Measurements from ENCODE around the gene DNAL4. TPM values are rescaled to one million over a fixed set of nuclear protein-coding genes. Genes with fewer than 3 reads are reported as not detected.
A peak's percentile ranks its signal among the peaks of the same experiment; 100 is the strongest.

Gene DNAL4
- total RNA-seq, result 5.5 and 6.3 TPM in 2 replicates

- peaks cover 16% of the 10 kb centered on the region for H3K4me1 Mint-ChIP-seq
- H3K4me3 Mint-ChIP-seq, result peak within 1 kb of the TSS; percentile 87
- H3K27me3 Mint-ChIP-seq, result peaks cover 10% of the 10 kb centered on the region
- intact Hi-C loops (cut with micrococcal nuclease), result loop anchor here (2.0 kb wide), 1 partner anchor 37 kb away; no protein-coding TSS in a partner anchor
- H3K9me3 Mint-ChIP-seq, result no peaks in the 10 kb centered on the region
- DNase-seq, result peak; percentile 98
- H3K27ac Mint-ChIP-seq, result peak within 1 kb of the TSS; percentile 80
- H3K36me3 Mint-ChIP-seq (ENCODE audit: low read depth), result no peaks in the 10 kb centered on the region
Measured at GRCh38 chr22:38793721-38794466, at the start of gene DNAL4. Gene DNAL4, minus strand, starts transcription at chr22:38794143. Its CDS starts 11,412 bp downstream, at chr22:38782731.

- peak; percentile 86 for DNase-seq
- Mint-ChIP-seq H3K4me3 (no peak overlapping the region), H3K27me3 (peaks cover 62% of the 10 kb centered on the region), H3K27ac (no peak overlapping the region), H3K36me3 (ENCODE audit: low read depth) (no peaks in the 10 kb centered on the region), H3K9me3 (no peaks in the 10 kb centered on the region), H3K4me1 (peaks cover 8% of the 10 kb centered on the region)
- intact Hi-C loops (cut with micrococcal nuclease), result loop anchor here (5.0 kb wide), 1 partner anchor 86 kb away; the partner anchor contains the start of gene SUN2
Measured at GRCh38 chr22:38843201-38843656, 49.3 kb upstream of the DNAL4 start.

GRCh38 chr22:38842512-38843200, 48.7 kb upstream of the DNAL4 start:
- Mint-ChIP-seq H3K4me1 (peaks cover 8% of the 10 kb centered on the region), H3K27ac (peak overlapping the region; percentile 52), H3K9me3 (no peaks in the 10 kb centered on the region), H3K27me3 (peaks cover 61% of the 10 kb centered on the region), H3K36me3 (ENCODE audit: low read depth) (no peaks in the 10 kb centered on the region), H3K4me3 (peak overlapping the region; percentile 76)
- no peak for DNase-seq
- intact Hi-C loops (cut with micrococcal nuclease), result loop anchor here (5.0 kb wide), 1 partner anchor 85 kb away; the partner anchor contains the start of gene SUN2

GRCh38 chr22:38841635-38842034, 47.7 kb upstream of the DNAL4 start:
- Mint-ChIP-seq H3K9me3 (no peaks in the 10 kb centered on the region), H3K4me3 (no peak overlapping the region), H3K4me1 (peaks cover 8% of the 10 kb centered on the region), H3K36me3 (ENCODE audit: low read depth) (no peaks in the 10 kb centered on the region), H3K27ac (no peak overlapping the region), H3K27me3 (peaks cover 52% of the 10 kb centered on the region)
- intact Hi-C loops (cut with micrococcal nuclease), result loop anchor here (5.0 kb wide), 1 partner anchor 84 kb away; the partner anchor contains the start of gene SUN2
- DNase-seq, result no peak

GRCh38 chr22:38841211-38841610, 47.3 kb upstream of the DNAL4 start:
- no peaks in the 10 kb centered on the region for H3K36me3 Mint-ChIP-seq (ENCODE audit: low read depth)
- no peaks in the 10 kb centered on the region for H3K9me3 Mint-ChIP-seq
- peaks cover 49% of the 10 kb centered on the region for H3K27me3 Mint-ChIP-seq
- peaks cover 8% of the 10 kb centered on the region for H3K4me1 Mint-ChIP-seq
- H3K4me3 Mint-ChIP-seq, result no peak overlapping the region
- intact Hi-C loops (cut with micrococcal nuclease), result loop anchor here (5.0 kb wide), 1 partner anchor 84 kb away; the partner anchor contains the start of gene SUN2
- DNase-seq, result no peak
- H3K27ac Mint-ChIP-seq, result no peak overlapping the region

- Mint-ChIP-seq H3K4me1 (peaks cover 8% of the 10 kb centered on the region), H3K27me3 (peaks cover 41% of the 10 kb centered on the region), H3K9me3 (no peaks in the 10 kb centered on the region), H3K27ac (no peak overlapping the region), H3K4me3 (no peak overlapping the region), H3K36me3 (ENCODE audit: low read depth) (no peaks in the 10 kb centered on the region)
- intact Hi-C loops (cut with micrococcal nuclease), result loop anchor here (5.0 kb wide), 1 partner anchor 83 kb away; the partner anchor contains the start of gene SUN2
- DNase-seq, result no peak
Measured at GRCh38 chr22:38840129-38840528, 46.2 kb upstream of the DNAL4 start.

GRCh38 chr22:38839686-38840085, 45.7 kb upstream of the DNAL4 start:
- H3K4me3 Mint-ChIP-seq, result no peak overlapping the region
- H3K36me3 Mint-ChIP-seq (ENCODE audit: low read depth), result no peaks in the 10 kb centered on the region
- peaks cover 37% of the 10 kb centered on the region for H3K27me3 Mint-ChIP-seq
- peaks cover 8% of the 10 kb centered on the region for H3K4me1 Mint-ChIP-seq
- intact Hi-C loops (cut with micrococcal nuclease), result loop anchor here (5.0 kb wide), 1 partner anchor 82 kb away; the partner anchor contains the start of gene SUN2
- no peak overlapping the region for H3K27ac Mint-ChIP-seq
- DNase-seq, result no peak
- H3K9me3 Mint-ChIP-seq, result no peaks in the 10 kb centered on the region

- Mint-ChIP-seq H3K27me3 (peaks cover 29% of the 10 kb centered on the region), H3K4me3 (no peak overlapping the region), H3K9me3 (no peaks in the 10 kb centered on the region), H3K27ac (no peak overlapping the region), H3K36me3 (ENCODE audit: low read depth) (no peaks in the 10 kb centered on the region), H3K4me1 (peaks cover 4% of the 10 kb centered on the region)
- intact Hi-C loops (cut with micrococcal nuclease), result no loop called here
- no peak for DNase-seq
Measured at GRCh38 chr22:38837414-38837928, 43.5 kb upstream of the DNAL4 start.

GRCh38 chr22:38835888-38836301, 42.0 kb upstream of the DNAL4 start:
- no peak overlapping the region for H3K4me3 Mint-ChIP-seq
- intact Hi-C loops (cut with micrococcal nuclease), result no loop called here
- H3K27ac Mint-ChIP-seq, result no peak overlapping the region
- H3K36me3 Mint-ChIP-seq (ENCODE audit: low read depth), result no peaks in the 10 kb centered on the region
- no peaks in the 10 kb centered on the region for H3K9me3 Mint-ChIP-seq
- DNase-seq, result no peak
- no peaks in the 10 kb centered on the region for H3K4me1 Mint-ChIP-seq
- H3K27me3 Mint-ChIP-seq, result peaks cover 16% of the 10 kb centered on the region

GRCh38 chr22:38834991-38835390, 41.0 kb upstream of the DNAL4 start:
- H3K27me3 Mint-ChIP-seq, result peaks cover 7% of the 10 kb centered on the region
- intact Hi-C loops (cut with micrococcal nuclease), result no loop called here
- H3K4me1 Mint-ChIP-seq, result no peaks in the 10 kb centered on the region
- no peak overlapping the region for H3K4me3 Mint-ChIP-seq
- DNase-seq, result no peak
- H3K36me3 Mint-ChIP-seq (ENCODE audit: low read depth), result no peaks in the 10 kb centered on the region
- no peaks in the 10 kb centered on the region for H3K9me3 Mint-ChIP-seq
- no peak overlapping the region for H3K27ac Mint-ChIP-seq

GRCh38 chr22:38834215-38834953, 40.4 kb upstream of the DNAL4 start:
- intact Hi-C loops (cut with micrococcal nuclease), result no loop called here
- Mint-ChIP-seq H3K36me3 (ENCODE audit: low read depth) (no peaks in the 10 kb centered on the region), H3K9me3 (no peaks in the 10 kb centered on the region), H3K4me3 (no peak overlapping the region), H3K4me1 (no peaks in the 10 kb centered on the region), H3K27me3 (peaks cover 2% of the 10 kb centered on the region), H3K27ac (no peak overlapping the region)
- DNase-seq, result no peak

- no peak for DNase-seq
- intact Hi-C loops (cut with micrococcal nuclease), result no loop called here
- Mint-ChIP-seq H3K27me3 (peaks cover 2% of the 10 kb centered on the region), H3K4me1 (no peaks in the 10 kb centered on the region), H3K27ac (no peak overlapping the region), H3K36me3 (ENCODE audit: low read depth) (no peaks in the 10 kb centered on the region), H3K9me3 (no peaks in the 10 kb centered on the region), H3K4me3 (no peak overlapping the region)
Measured at GRCh38 chr22:38833061-38833460, 39.1 kb upstream of the DNAL4 start.

Data from activated CD4-positive, alpha-beta T cell treated with anti-CD3 and anti-CD28 coated beads, Interleukin-2, amount 10 ng/mL, durations not matched to agents 24 days and 14 days (primary cell).